K562 (cell line): ENCODE measurements around the gene SMG7. TPM values are rescaled to one million over a fixed set of nuclear protein-coding genes. Genes with fewer than 3 reads are reported as not detected.

Experiments used
- ATAC-seq: fragments of 200-7000 bp; cut with Tn5 transposase; 3 replicates; pipeline ENCODE4 v1.9.1; 2020; ENCODE audit warnings: moderate library complexity
- BruUV-seq: library from RNA; stranded (reverse); fragments of 400-500 nt; replicated peaks from 2 replicates; lab custom pipeline; 2021; lab: Mats Ljungman, UMichigan
- CTCF ChIA-PET: fragments of 300-600 bp; formaldehyde crosslinking; extraction: SDS; loops from one replicate; lab custom pipeline; 2021; ENCODE audit warnings: low intra/inter-chr PET ratio; lab: Yijun Ruan, JAX
- POLR2A ChIA-PET: fragments of 300-600, 350-650 bp; sonication (Branson Sonifier 250); formaldehyde crosslinking; extraction: SDS; loops from one replicate; lab custom pipeline; 2021; ENCODE audit warnings: antibody characterized with exemption, inconsistent platforms; lab: Yijun Ruan, JAX
- DNase-seq, 4 experiments: peaks; one replicate each; pipeline versions ENCODE4 v3.0.0 to v3.0.0-alpha.2; 2011 to 2018; ENCODE audit warnings: low spot score in 3 of 4, mixed read lengths in 3 of 4; ENCODE audit errors: extremely low read depth in 1 of 4
- FAIRE-seq: peaks from 2 replicates; lab custom pipeline; 2011; peaks lifted over from hg19 to GRCh38; lab: Jason Lieb, UNC
- H2AFZ ChIP-seq: 2 replicates; pipeline ENCODE4 v1.6.0; 2011; ENCODE audit warnings: low read depth, low read length, control low read depth, inconsistent platforms
- H3K27ac ChIP-seq: fragments of 200-600 bp; 3 replicates; pipeline ENCODE4 v1.8.0; 2011; ENCODE audit warnings: low read depth, mild to moderate bottlenecking, control low read depth, inconsistent platforms, low read length, moderate library complexity, mixed read lengths; ENCODE audit errors: extremely low read depth
- H3K27me3 ChIP-seq, 2 experiments: fragments of 300-600 bp in 1 of 2; 2 replicates in 1 of 2; 3 replicates in 1 of 2; pipeline versions ENCODE4 v1.6.0 to v1.8.0; 2011; ENCODE audit warnings: inconsistent platforms in 2 of 2, low read length in 2 of 2, mild to moderate bottlenecking in 1 of 2, mixed read lengths in 1 of 2, moderate library complexity in 1 of 2; ENCODE audit not compliant: control insufficient read depth in 2 of 2, insufficient read depth in 2 of 2
- H3K36me3 ChIP-seq: fragments of 300-600 bp; 3 replicates; pipeline ENCODE4 v1.8.0; 2011; ENCODE audit warnings: mild to moderate bottlenecking, low read length, inconsistent platforms; ENCODE audit not compliant: control insufficient read depth, insufficient read depth
- H3K4me1 ChIP-seq, 2 experiments: fragments of 200-600 bp in 1 of 2; replicated peaks in 1 of 2; 2 replicates in 1 of 2; 3 replicates in 1 of 2; pipeline versions ENCODE4 v1.5.1 to v1.8.0; 2011; ENCODE audit warnings: inconsistent platforms in 2 of 2, low read length in 2 of 2, mild to moderate bottlenecking in 1 of 2, mixed read lengths in 1 of 2, moderate library complexity in 1 of 2; ENCODE audit not compliant: control insufficient read depth in 2 of 2, insufficient read depth in 2 of 2
- H3K4me2 ChIP-seq: 2 replicates; pipeline ENCODE4 v1.6.1; 2011; ENCODE audit warnings: low read length, control low read depth, inconsistent platforms, mixed read lengths; ENCODE audit not compliant: insufficient read depth
- H3K4me3 ChIP-seq: fragments of 200-600 bp; sonication (generic), shearing (Covaris generic); 2 replicates; pipeline ENCODE4 v1.5.1; 2016; ENCODE audit warnings: control low read depth, inconsistent platforms
- H3K79me2 ChIP-seq: fragments of 200-600 bp; 3 replicates; pipeline ENCODE4 v1.8.0; 2011; ENCODE audit warnings: low read length, inconsistent platforms; ENCODE audit not compliant: control insufficient read depth, insufficient read depth
- H3K9ac ChIP-seq, 2 experiments: 2 replicates each; pipeline versions ENCODE4 v1.6.0 to v1.6.1; 2011; ENCODE audit warnings: low read depth in 2 of 2, low read length in 2 of 2, control low read depth in 1 of 2, inconsistent platforms in 1 of 2, mild to moderate bottlenecking in 1 of 2, mixed read lengths in 1 of 2; ENCODE audit not compliant: insufficient read depth in 1 of 2
- H3K9me1 ChIP-seq: one replicate; pipeline ENCODE4 v1.6.0; 2011; ENCODE audit warnings: inconsistent platforms, mild to moderate bottlenecking, low read length, moderate library complexity; ENCODE audit not compliant: control insufficient read depth, insufficient read depth
- H3K9me3 ChIP-seq: replicated peaks from 2 replicates; pipeline ENCODE4 v1.5.1; 2011; ENCODE audit warnings: low read depth, low read length, inconsistent platforms; ENCODE audit not compliant: control insufficient read depth, insufficient read depth
- H4K20me1 ChIP-seq: replicated peaks from 2 replicates; pipeline ENCODE4 v1.6.1; 2011; ENCODE audit warnings: low read length, inconsistent platforms, mixed read lengths; ENCODE audit not compliant: control insufficient read depth, insufficient read depth
- BACH1 ChIP-seq: fragments of 200-800 bp; sonication (Bioruptor generic); IDR thresholded peaks from 2 replicates; pipeline ENCODE4 v1.6.1; 2016; ENCODE audit warnings: missing genetic modification characterization, missing compliant biosample characterization
- FOXP4 ChIP-seq: sonication (generic); formaldehyde crosslinking; IDR thresholded peaks from 2 replicates; pipeline ENCODE4 v1.8.0; 2022; ENCODE audit warnings: mild to moderate bottlenecking, missing genetic modification reagents, borderline replicate concordance
- NR0B1 ChIP-seq: fragments of 450-650 bp; IDR thresholded peaks from one replicate; pipeline ENCODE4 v1.6.1; 2018; ENCODE audit warnings: mild to moderate bottlenecking, moderate library complexity; ENCODE audit not compliant: partially characterized antibody
- PHF20 ChIP-seq: fragments of 450-650 bp; IDR thresholded peaks from 2 replicates; pipeline ENCODE4 v1.6.1; 2018; ENCODE audit not compliant: partially characterized antibody
- RFX1 ChIP-seq: fragments of 450-650 bp; IDR thresholded peaks from 2 replicates; pipeline ENCODE4 v1.6.1; 2016; ENCODE audit warnings: mild to moderate bottlenecking, moderate library complexity
- ZC3H8 ChIP-seq: fragments of 450-650 bp; IDR thresholded peaks from 2 replicates; pipeline ENCODE4 v1.6.1; 2017
- ZHX1 ChIP-seq: fragments of 150-350 bp; conservative IDR thresholded peaks from 2 replicates; pipeline ENCODE4 v1.6.1; 2014; ENCODE audit warnings: low read length
- WGBS: fragments of 100-300 bp; shearing (Covaris generic); methylation state at CpG from one replicate; pipeline ENCODE4 v1.1.6; 2016; ENCODE audit warnings: low coverage, mixed read lengths; ENCODE audit not compliant: insufficient coverage; ENCODE audit errors: missing lambda C conversion rate; 5-methylcytosine and 5-hydroxymethylcytosine counted together
- in situ Hi-C: fragments of 300-500 bp; cut with MboI; formaldehyde crosslinking; loops from 4 replicates; pipeline ENCODE4 v1.15.0; 2018; ENCODE audit warnings: inconsistent platforms, mixed read lengths
- intact Hi-C: fragments of 100-400 bp; cut with micrococcal nuclease; formaldehyde crosslinking; loops from 2 replicates; pipeline ENCODE4 v1.14.2; 2022
- polyA plus RNA-seq, 8 experiments: library from polyadenylated mRNA; depleted of rRNA in 4 of 8; stranded (reverse) in 5 of 8; unstranded in 3 of 8; fragments of >200 nt; fragmentation: Nextera tagmentation in 2 of 8; fragmentation: Illumina TruSeq in 1 of 8; extraction: Ambion mirVana in 2 of 8; extraction: Trizol in 1 of 8; gene quantifications; 2 replicates each; pipeline versions ENCODE4 v1.2.1 to v1.2.3, GENCODE V29; 2011 to 2014; ENCODE audit warnings: inconsistent platforms in 1 of 8, missing spikeins in 1 of 8
- total RNA-seq, 7 experiments: library from RNA; depleted of rRNA in 6 of 7; stranded (reverse); fragments of >200 nt in 6 of 7; fragmentation: Illumina TruSeq in 2 of 7; extraction: Trizol in 2 of 7; gene quantifications; 2 replicates each; pipeline versions ENCODE4 v1.2.1 to v1.2.3, GENCODE V29; 2011 to 2021; ENCODE audit warnings: low replicate concordance in 1 of 7

Gene SMG7
- total and polyA plus RNA-seq, 9 of the 15 experiments (the other 6 are each of a cell fraction or from before 2014, with no cell fraction given) = 12.4 to 74.6 (median 29.0) TPM

- ChIA-PET CTCF (no interaction called here), POLR2A (interaction anchor here (0.6 to 1.5 kb wide), 2 partner anchors 11 to 171 kb away, joined by 3 to 4 read pairs; no protein-coding TSS in a partner anchor)
- DNase-seq (no peak), ATAC-seq (no peak), FAIRE-seq (no peak)
- Histone ChIP-seq H3K4me1 (no peaks in the 10 kb centered on the region), H3K36me3 (no peaks in the 10 kb centered on the region), H3K9ac (no peak overlapping the region), H3K27me3 (peaks cover 11 to 12% of the 10 kb centered on the region in 2 experiments; a peak in 3 of 5 replicates), H3K79me2 (no peaks in the 10 kb centered on the region), H3K4me3 (no peak overlapping the region), H2AFZ (no peak overlapping the region), H3K4me2 (no peak overlapping the region), H3K27ac (no peak overlapping the region), H4K20me1 (no peaks in the 10 kb centered on the region), H3K9me1 (no peaks in the 10 kb centered on the region), H3K9me3 (no peaks in the 10 kb centered on the region)
- intact Hi-C loops = no loop called here
- TF ChIP-seq BACH1 (tag) (no peak), NR0B1 (no peak), PHF20 (no peak), RFX1 (peak; percentile 42), ZC3H8 (no peak), ZHX1 (no peak), FOXP4 (CRISPR knock-in tag) (no peak)
- in situ Hi-C loops = no loop called here
- WGBS = 2% methylated on average over 2 of the region's 2 CpGs
- BruUV-seq = no TSS peak
Observed at GRCh38 chr1:183443011-183443410, 29.3 kb upstream of the SMG7 start.
